Measurements from ENCODE around the gene EMILIN2. TPM values are rescaled to one million over a fixed set of nuclear protein-coding genes. Genes with fewer than 3 reads are reported as not detected.
"Not testable (repeated sequence)": the region's sequence is repeated elsewhere in the genome, so short reads cannot be mapped to it uniquely, and the experiment has no call there.

The EMILIN2 gene
- total and polyA plus RNA-seq, 8 donors = 0.43 to 11.0 (median 3.4) TPM

GRCh38 chr18:2855560-2856350, 8.9 kb downstream of the EMILIN2 start:
- ATAC-seq = no peak
- intact Hi-C loops (cut with DNase I) = no loop called here
- peaks cover 0 to 3% (median 0%) of the 10 kb centered on the region in 3 donors for H3K4me1 ChIP-seq
- 91 to 93% methylated on average over 22 of the region's 22 CpGs for WGBS, 2 donors
- DNase-seq = no peak
- H3K9me3 ChIP-seq = no peaks in the 10 kb centered on the region
- H3K27ac ChIP-seq = no peak overlapping the region
- TF ChIP-seq CTCF (IDR thresholded peaks at IDR 0.05) = no peak
- no peaks in the 10 kb centered on the region for H3K36me3 ChIP-seq
- no peak overlapping the region for H3K4me3 ChIP-seq
- H3K27me3 ChIP-seq = no peaks in the 10 kb centered on the region
- no peak for FAIRE-seq

GRCh38 chr18:2856547-2857170, 9.9 kb downstream of the EMILIN2 start:
- ATAC-seq (peak in 1 of 4 donors; percentile 8), DNase-seq (no peak), FAIRE-seq (no peak)
- H3K27me3 ChIP-seq = no peaks in the 10 kb centered on the region
- no peak overlapping the region for H3K4me3 ChIP-seq
- H3K9me3 ChIP-seq = no peaks in the 10 kb centered on the region
- no peaks in the 10 kb centered on the region for H3K36me3 ChIP-seq
- 64 to 67% methylated on average over 11 of the region's 11 CpGs for WGBS, 2 donors
- peak overlapping the region in 1 of 4 donors; percentile 8 for H3K27ac ChIP-seq
- H3K4me1 ChIP-seq = peaks cover 0 to 3% (median 0%) of the 10 kb centered on the region in 3 donors
- no peak for TF ChIP-seq CTCF (IDR thresholded peaks at IDR 0.05)
- intact Hi-C loops (cut with DNase I) = no loop called here

GRCh38 chr18:2857491-2858131, 10.8 kb downstream of the EMILIN2 start:
- H3K27me3 ChIP-seq = no peaks in the 10 kb centered on the region
- 60 to 70% methylated on average over 18 of the region's 18 CpGs for WGBS, 2 donors
- H3K27ac ChIP-seq = peak overlapping the region in 2 of 4 donors; percentile 1 to 50
- DNase-seq (peak in 3 of 6 donors; percentile 21 to 47 (median 36)), ATAC-seq (peak in 3 of 4 donors; percentile 66 to 85 (median 74)), FAIRE-seq (no peak)
- no peaks in the 10 kb centered on the region for H3K36me3 ChIP-seq
- intact Hi-C loops (cut with DNase I) = no loop called here
- no peak overlapping the region for H3K4me3 ChIP-seq
- peaks cover 0 to 3% (median 0%) of the 10 kb centered on the region in 3 donors for H3K4me1 ChIP-seq
- no peaks in the 10 kb centered on the region for H3K9me3 ChIP-seq
- TF ChIP-seq CTCF (IDR thresholded peaks at IDR 0.05) = no peak

GRCh38 chr18:2860397-2860796, 13.6 kb downstream of the EMILIN2 start:
- H3K9me3 ChIP-seq; H3K4me3 ChIP-seq; FAIRE-seq; DNase-seq; intact Hi-C loops (cut with DNase I); ATAC-seq; H3K27me3 ChIP-seq; H3K36me3 ChIP-seq; H3K4me1 ChIP-seq; H3K27ac ChIP-seq: not testable (repeated sequence)

- H3K27me3 ChIP-seq; intact Hi-C loops (cut with DNase I); H3K4me1 ChIP-seq; H3K36me3 ChIP-seq; DNase-seq; H3K9me3 ChIP-seq; FAIRE-seq; H3K27ac ChIP-seq; H3K4me3 ChIP-seq; ATAC-seq: not testable (repeated sequence)
- 81 to 89% methylated on average over 1 of the region's 1 CpG for WGBS, 2 donors
These were observed 17.2 kb downstream of the EMILIN2 start for GRCh38 chr18:2863997-2864396.

DNA sequence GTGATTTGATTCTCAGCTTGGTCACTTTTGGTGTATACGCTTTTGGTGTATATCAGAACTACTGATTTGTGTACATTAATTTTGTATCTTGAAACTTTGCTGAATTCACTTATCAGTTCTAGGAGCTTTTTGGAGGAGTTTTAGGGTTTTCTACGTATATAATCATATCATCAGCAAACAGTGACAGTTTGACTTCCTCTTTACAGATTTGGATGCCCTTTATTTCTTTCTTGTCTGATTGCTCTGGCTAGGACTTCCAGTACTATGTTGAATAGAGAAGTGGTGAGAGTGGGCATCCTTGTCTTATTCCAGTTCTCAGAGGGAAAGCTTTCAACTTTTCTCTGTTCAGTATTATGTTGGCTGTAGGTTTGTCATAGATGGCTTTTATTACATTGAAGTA, 19.7 kb downstream of the EMILIN2 start:
- not testable (repeated sequence) for ATAC-seq
- 24 to 50% methylated on average over 2 of the region's 2 CpGs for WGBS, 2 donors

More for the DNA sequence above, 19.7 kb downstream of the EMILIN2 start:
- FAIRE-seq; H3K27me3 ChIP-seq; intact Hi-C loops (cut with DNase I); H3K4me1 ChIP-seq; H3K27ac ChIP-seq; H3K9me3 ChIP-seq; DNase-seq; H3K36me3 ChIP-seq; H3K4me3 ChIP-seq: not testable (repeated sequence)

Measured in pancreas (tissue), 10 donors.